Adrenal gland (tissue), 12 donors: ENCODE results near the gene UNC5C. TPM values are rescaled to one million over a fixed set of nuclear protein-coding genes. Genes with fewer than 3 reads are reported as not detected.

ENCODE experiments used
- DNase-seq, 7 donors: peaks; one replicate each; pipeline ENCODE4 v3.0.0-alpha.2; 2019 to 2020
- H3K27ac ChIP-seq, 5 donors: fragments of 200-600 bp; sonication (generic) in 4 of 5; 1 replicate in 3 of 5; 2 replicates in 2 of 5; pipeline versions ENCODE4 v1.5.1 to v1.8.0; 2016 to 2020; ENCODE audit warnings: mild to moderate bottlenecking in 1 of 5
- H3K27me3 ChIP-seq: fragments of 200-600 bp; 2 replicates; pipeline ENCODE4 v1.8.0; 2021
- H3K36me3 ChIP-seq, 2 donors: fragments of 200-600 bp; replicated peaks in 1 of 2; 1 replicate in 1 of 2; 2 replicates in 1 of 2; pipeline versions ENCODE4 v1.5.1 to v1.8.0; 2018 to 2022
- H3K4me1 ChIP-seq, 2 donors: fragments of 200-600 bp; replicated peaks in 1 of 2; 1 replicate in 1 of 2; 2 replicates in 1 of 2; pipeline versions ENCODE4 v1.5.1 to v1.8.0; 2018 to 2021
- H3K4me3 ChIP-seq, 4 donors: fragments of 200-600 bp; sonication (generic) in 3 of 4; one replicate each; pipeline ENCODE4 v1.5.1; 2016 to 2018
- H3K9me3 ChIP-seq, 3 donors: fragments of 200-600 bp; sonication (generic) in 1 of 3; replicated peaks in 1 of 3; 1 replicate in 2 of 3; 2 replicates in 1 of 3; pipeline versions ENCODE4 v1.5.1 to v1.8.0; 2016 to 2021
- CTCF ChIP-seq, 6 experiments: fragments of 450-650 bp in 4 of 6; fragments of 200-600 bp in 2 of 6; sonication (generic) in 1 of 6; IDR thresholded peaks; 1 replicate in 5 of 6; 2 replicates in 1 of 6; pipeline versions ENCODE4 v1.5.1 to v1.8.0; 2016 to 2021; ENCODE audit warnings: antibody characterized with exemption in 6 of 6, mild to moderate bottlenecking in 2 of 6, moderate library complexity in 1 of 6
- POLR2A ChIP-seq, 2 donors: fragments of 450-650 bp; IDR thresholded peaks; one replicate each; pipeline ENCODE4 v1.6.1; 2017; ENCODE audit warnings: antibody characterized with exemption in 2 of 2, mild to moderate bottlenecking in 2 of 2, moderate library complexity in 1 of 2
- WGBS, 4 donors: extraction: QIAGEN DNeasy Blood & Tissue Kit in 2 of 4; methylation state at CpG; one replicate each; pipeline versions ENCODE4 v1.1.5 to v1.1.7; 2013 to 2017; 5-methylcytosine and 5-hydroxymethylcytosine counted together
- intact Hi-C, 2 donors: fragments of 100-400 bp; cut with DNase I; formaldehyde crosslinking; loops; one replicate each; pipeline versions ENCODE4 v1.14.1 to v1.15.0; 2022 to 2023
- polyA plus RNA-seq, 3 donors: library from polyadenylated mRNA; stranded (reverse); fragments of 200-250 nt in 2 of 3; fragments of 350-450 nt in 1 of 3; fragmentation: Illumina TruSeq in 1 of 3; extraction: RNeasy Lipid Tissue Mini Kit (QIAGEN cat#74804) in 1 of 3; gene quantifications; one replicate each; pipeline ENCODE4 v1.2.3, GENCODE V29; 2013 to 2014
- total RNA-seq, 9 donors: library from RNA; depleted of rRNA in 4 of 9; stranded (reverse); fragments of >200 nt in 4 of 9; fragments of 120-200 nt in 1 of 9; fragmentation: NEBNext Ultra II Directional in 1 of 9; extraction: Animal tissue kit (Norgen Biotek cat#: 25700) in 1 of 9; gene quantifications; one replicate each; pipeline versions ENCODE4 v1.1.0 to v1.2.4, GENCODE V29; 2013 to 2023
- donor health status: healthy with polysubstance abuse.
- donor health status: Bipolar disorder and iron deficiency.
- donor health status: DM: yes; HTN: yes; CAD: no.
- donor health status: DM: no; HTN: no; CAD: no.
- donor health status: DM: no; HTN: no; CAD: no.
- donor health status: DM: yes; HTN: yes; CAD: no.

Gene UNC5C
- total and polyA plus RNA-seq, 12 donors, result 4.7 to 33.5 (median 23.8) TPM

GRCh38 chr4:95248720-95249425 is 299.9 kb downstream of the UNC5C start:
- H3K36me3 ChIP-seq, result no peaks in the 10 kb centered on the region
- no peak overlapping the region for H3K27ac ChIP-seq
- TF ChIP-seq POLR2A (IDR thresholded peaks at IDR 0.05) (no peak), CTCF (IDR thresholded peaks at IDR 0.05) (no peak)
- no peak for DNase-seq
- no peaks in the 10 kb centered on the region for H3K9me3 ChIP-seq
- H3K4me1 ChIP-seq, result peaks cover 0 to 12% of the 10 kb centered on the region in 2 donors
- 69 to 83% (median 77%) methylated on average over 1 of the region's 1 CpG for WGBS, 4 donors
- H3K27me3 ChIP-seq, result no peaks in the 10 kb centered on the region
- intact Hi-C loops, result no loop called here
- no peak overlapping the region for H3K4me3 ChIP-seq

GRCh38 chr4:95243892-95244291 is 304.9 kb downstream of the UNC5C start:
- TF ChIP-seq CTCF (IDR thresholded peaks at IDR 0.05), result no peak
- no peak for TF ChIP-seq POLR2A (IDR thresholded peaks at IDR 0.05)
- WGBS, 4 donors, result 94 to 97% (median 97%) methylated on average over 1 of the region's 1 CpG
- Histone ChIP-seq H3K36me3 (no peaks in the 10 kb centered on the region), H3K9me3 (no peaks in the 10 kb centered on the region), H3K27ac (no peak overlapping the region), H3K4me3 (no peak overlapping the region), H3K4me1 (no peaks in the 10 kb centered on the region), H3K27me3 (no peaks in the 10 kb centered on the region)
- no peak for DNase-seq
- intact Hi-C loops, result no loop called here

- H3K27me3 ChIP-seq, result no peaks in the 10 kb centered on the region
- DNase-seq, result no peak
- intact Hi-C loops, result no loop called here
- H3K36me3 ChIP-seq, result no peaks in the 10 kb centered on the region
- no peak overlapping the region for H3K4me3 ChIP-seq
- H3K4me1 ChIP-seq, result no peaks in the 10 kb centered on the region
- no peak overlapping the region for H3K27ac ChIP-seq
- peaks cover 0 to 6% (median 0%) of the 10 kb centered on the region in 3 donors for H3K9me3 ChIP-seq
- no peak for TF ChIP-seq POLR2A (IDR thresholded peaks at IDR 0.05)
- no peak for TF ChIP-seq CTCF (IDR thresholded peaks at IDR 0.05)
Observed at GRCh38 chr4:95238554-95238953, 310.2 kb downstream of the UNC5C start.

- TF ChIP-seq POLR2A (IDR thresholded peaks at IDR 0.05) (no peak), CTCF (IDR thresholded peaks at IDR 0.05) (no peak)
- DNase-seq, result no peak
Observed at GRCh38 chr4:95232358-95233156, 316.2 kb downstream of the UNC5C start.

More at GRCh38 chr4:95232358-95233156, 316.2 kb downstream of the UNC5C start:
- H3K9me3 ChIP-seq, result no peaks in the 10 kb centered on the region
- WGBS, 4 donors, result 85 to 90% (median 87%) methylated on average over 7 of the region's 7 CpGs
- H3K4me3 ChIP-seq, result no peak overlapping the region
- intact Hi-C loops, result no loop called here
- no peaks in the 10 kb centered on the region for H3K36me3 ChIP-seq
- H3K27me3 ChIP-seq, result no peaks in the 10 kb centered on the region
- H3K4me1 ChIP-seq, result no peaks in the 10 kb centered on the region
- H3K27ac ChIP-seq, result no peak overlapping the region
